NB4 (cell line): Measurements from ENCODE around the gene SBNO2.

ENCODE experiments used
- MAX ChIP-seq: IDR thresholded peaks from 2 replicates; pipeline ENCODE4 v1.6.1; 2011; ENCODE audit warnings: low read depth, low read length
- POLR2A ChIP-seq: IDR thresholded peaks from 2 replicates; pipeline ENCODE4 v1.6.1; 2011; ENCODE audit warnings: mild to moderate bottlenecking; ENCODE audit not compliant: insufficient read length; ENCODE audit errors: extremely low read depth

GRCh38 chr19:1074544-1075283 is 99.4 kb downstream of the SBNO2 start:
- TF ChIP-seq POLR2A (no peak), MAX (no peak)
